Fibroblast of skin of abdomen (primary cell): Measurements from ENCODE around the gene TP53I11. TPM values are rescaled to one million over a fixed set of nuclear protein-coding genes. Genes with fewer than 3 reads are reported as not detected.

Experiments
- DNase-seq: peaks from one replicate; pipeline ENCODE4 v3.0.0-alpha.2; 2013
- polyA plus RNA-seq, 2 experiments: library from polyadenylated mRNA; unstranded; fragments of 120-200 nt; gene quantifications; one replicate each; pipeline ENCODE4 v1.2.1, GENCODE V29; 2013; ENCODE audit not compliant: insufficient read length in 2 of 2

TP53I11 gene
- 43.8 TPM for polyA plus RNA-seq (2013, experiment 1 of 2; ENCODE audit: insufficient read length)
- polyA plus RNA-seq (2013, experiment 2 of 2; ENCODE audit: insufficient read length) = 42.1 TPM

- DNase-seq = peak; percentile 68
Measured at GRCh38 chr11:44950625-44951476, at the start of gene TP53I11. TP53I11 (minus strand) TSS chr11:44950883; CDS start chr11:44938335, 12,548 bp downstream.

GRCh38 chr11:44999068-44999467 lies 48.4 kb upstream of the TP53I11 start:
- DNase-seq = no peak

GRCh38 chr11:44998051-44998450 lies 47.4 kb upstream of the TP53I11 start:
- no peak for DNase-seq

- DNase-seq = no peak
Measured at GRCh38 chr11:44997566-44997965, 46.9 kb upstream of the TP53I11 start.

GRCh38 chr11:44994753-44995152 lies 44.1 kb upstream of the TP53I11 start:
- DNase-seq = no peak

GRCh38 chr11:44993971-44994704 lies 43.5 kb upstream of the TP53I11 start:
- DNase-seq = no peak

- no peak for DNase-seq
Measured at GRCh38 chr11:44992774-44993173, 42.1 kb upstream of the TP53I11 start.

GRCh38 chr11:44992181-44992582 lies 41.5 kb upstream of the TP53I11 start:
- DNase-seq = no peak

- no peak for DNase-seq
Measured at GRCh38 chr11:44990665-44991064, 40.0 kb upstream of the TP53I11 start.

- DNase-seq = no peak
Measured at GRCh38 chr11:44989831-44990566, 39.3 kb upstream of the TP53I11 start.

GRCh38 chr11:44988981-44989635 lies 38.4 kb upstream of the TP53I11 start:
- no peak for DNase-seq

- DNase-seq = no peak
Measured at GRCh38 chr11:44988111-44988510, 37.4 kb upstream of the TP53I11 start.

- DNase-seq = no peak
Measured at GRCh38 chr11:44987506-44987905, 36.8 kb upstream of the TP53I11 start.

GRCh38 chr11:44986315-44986714 lies 35.6 kb upstream of the TP53I11 start:
- no peak for DNase-seq

- DNase-seq = no peak
Measured at GRCh38 chr11:44985721-44986120, 35.0 kb upstream of the TP53I11 start.

- no peak for DNase-seq
Measured at GRCh38 chr11:44983786-44984185, 33.1 kb upstream of the TP53I11 start.

GRCh38 chr11:44982496-44983062 lies 31.9 kb upstream of the TP53I11 start:
- no peak for DNase-seq

GRCh38 chr11:44980533-44981427 lies 30.1 kb upstream of the TP53I11 start:
- no peak for DNase-seq

GRCh38 chr11:44979543-44980399 lies 29.1 kb upstream of the TP53I11 start:
- no peak for DNase-seq

- DNase-seq = no peak
Measured at GRCh38 chr11:44978961-44979331, 28.3 kb upstream of the TP53I11 start.
